Lower lobe of right lung (tissue), 2 donors: ENCODE results near the gene KRTAP10-4. TPM values are rescaled to one million over a fixed set of nuclear protein-coding genes. Genes with fewer than 3 reads are reported as not detected.

ENCODE experiments used
- ATAC-seq, 2 donors: fragments of 200-7000 bp; cut with Tn5 transposase; one replicate each; pipeline ENCODE4 v1.9.1; 2020 to 2022; ENCODE audit warnings: mild to moderate bottlenecking in 2 of 2, moderate library complexity in 2 of 2
- DNase-seq: peaks from one replicate; pipeline ENCODE4 v3.0.0-alpha.2; 2020
- H3K27ac ChIP-seq: fragments of 200-600 bp; one replicate; pipeline ENCODE4 v1.8.0; 2022
- H3K27me3 ChIP-seq: fragments of 200-600 bp; one replicate; pipeline ENCODE4 v1.8.0; 2022; ENCODE audit warnings: low read depth
- H3K36me3 ChIP-seq: fragments of 200-600 bp; one replicate; pipeline ENCODE4 v1.8.0; 2022; ENCODE audit warnings: mild to moderate bottlenecking
- H3K4me1 ChIP-seq: fragments of 200-600 bp; one replicate; pipeline ENCODE4 v1.8.0; 2022
- H3K4me3 ChIP-seq: fragments of 200-600 bp; one replicate; pipeline ENCODE4 v1.8.0; 2022; ENCODE audit warnings: mild to moderate bottlenecking
- H3K9me3 ChIP-seq: fragments of 200-600 bp; one replicate; pipeline ENCODE4 v1.8.0; 2022
- intact Hi-C: fragments of 100-400 bp; cut with DNase I; formaldehyde crosslinking; loops from one replicate; pipeline ENCODE4 v1.11.0; 2022
- total RNA-seq: library from RNA; stranded (reverse); fragmentation: NEBNext Ultra II Directional; extraction: Animal tissue kit (Norgen Biotek cat#: 25700); gene quantifications from one replicate; pipeline ENCODE4 v1.2.1, GENCODE V29; 2021
- TF ChIP-seq, protein P1 (sequence below): fragments of 200-600 bp; IDR thresholded peaks from one replicate; pipeline ENCODE4 v1.8.0; 2022; ENCODE audit warnings: antibody characterized with exemption, mild to moderate bottlenecking
- donor health status: DM: no; HTN: yes; CAD: no; lungs with severe emphysema.

Gene KRTAP10-4
- total RNA-seq, 1 donor from 2014 or later: not detected

DNA sequence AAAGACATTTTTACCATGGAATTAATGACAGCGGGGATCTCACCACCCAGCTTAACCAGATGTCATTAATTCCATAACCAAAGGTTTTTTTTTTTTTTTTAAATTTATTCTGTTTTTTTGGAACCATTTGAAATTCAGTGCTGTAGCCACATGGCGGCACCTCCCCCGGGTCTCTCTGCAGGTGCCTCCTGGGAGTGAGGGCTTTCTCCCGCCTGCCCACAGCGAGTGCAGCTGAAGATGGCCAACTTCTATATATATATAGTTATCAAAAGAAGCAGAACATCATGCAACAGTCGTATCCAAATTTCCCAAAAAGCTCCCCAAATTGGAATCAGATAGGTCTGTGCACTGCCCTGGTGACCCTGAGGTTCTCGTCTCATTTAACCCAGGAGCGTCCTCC is 41.9 kb downstream of the KRTAP10-4 start:
- intact Hi-C loops: no loop called here
- H3K9me3 ChIP-seq: peaks cover 10% of the 10 kb centered on the region
- ATAC-seq (no peak), DNase-seq (no peak)
- H3K4me1 ChIP-seq: no peaks in the 10 kb centered on the region
- H3K27ac ChIP-seq: no peak overlapping the region
- no peak overlapping the region for H3K4me3 ChIP-seq
- no peaks in the 10 kb centered on the region for H3K27me3 ChIP-seq
- TF ChIP-seq, protein P1, sequence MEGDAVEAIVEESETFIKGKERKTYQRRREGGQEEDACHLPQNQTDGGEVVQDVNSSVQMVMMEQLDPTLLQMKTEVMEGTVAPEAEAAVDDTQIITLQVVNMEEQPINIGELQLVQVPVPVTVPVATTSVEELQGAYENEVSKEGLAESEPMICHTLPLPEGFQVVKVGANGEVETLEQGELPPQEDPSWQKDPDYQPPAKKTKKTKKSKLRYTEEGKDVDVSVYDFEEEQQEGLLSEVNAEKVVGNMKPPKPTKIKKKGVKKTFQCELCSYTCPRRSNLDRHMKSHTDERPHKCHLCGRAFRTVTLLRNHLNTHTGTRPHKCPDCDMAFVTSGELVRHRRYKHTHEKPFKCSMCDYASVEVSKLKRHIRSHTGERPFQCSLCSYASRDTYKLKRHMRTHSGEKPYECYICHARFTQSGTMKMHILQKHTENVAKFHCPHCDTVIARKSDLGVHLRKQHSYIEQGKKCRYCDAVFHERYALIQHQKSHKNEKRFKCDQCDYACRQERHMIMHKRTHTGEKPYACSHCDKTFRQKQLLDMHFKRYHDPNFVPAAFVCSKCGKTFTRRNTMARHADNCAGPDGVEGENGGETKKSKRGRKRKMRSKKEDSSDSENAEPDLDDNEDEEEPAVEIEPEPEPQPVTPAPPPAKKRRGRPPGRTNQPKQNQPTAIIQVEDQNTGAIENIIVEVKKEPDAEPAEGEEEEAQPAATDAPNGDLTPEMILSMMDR: no peak
- no peaks in the 10 kb centered on the region for H3K36me3 ChIP-seq

DNA sequence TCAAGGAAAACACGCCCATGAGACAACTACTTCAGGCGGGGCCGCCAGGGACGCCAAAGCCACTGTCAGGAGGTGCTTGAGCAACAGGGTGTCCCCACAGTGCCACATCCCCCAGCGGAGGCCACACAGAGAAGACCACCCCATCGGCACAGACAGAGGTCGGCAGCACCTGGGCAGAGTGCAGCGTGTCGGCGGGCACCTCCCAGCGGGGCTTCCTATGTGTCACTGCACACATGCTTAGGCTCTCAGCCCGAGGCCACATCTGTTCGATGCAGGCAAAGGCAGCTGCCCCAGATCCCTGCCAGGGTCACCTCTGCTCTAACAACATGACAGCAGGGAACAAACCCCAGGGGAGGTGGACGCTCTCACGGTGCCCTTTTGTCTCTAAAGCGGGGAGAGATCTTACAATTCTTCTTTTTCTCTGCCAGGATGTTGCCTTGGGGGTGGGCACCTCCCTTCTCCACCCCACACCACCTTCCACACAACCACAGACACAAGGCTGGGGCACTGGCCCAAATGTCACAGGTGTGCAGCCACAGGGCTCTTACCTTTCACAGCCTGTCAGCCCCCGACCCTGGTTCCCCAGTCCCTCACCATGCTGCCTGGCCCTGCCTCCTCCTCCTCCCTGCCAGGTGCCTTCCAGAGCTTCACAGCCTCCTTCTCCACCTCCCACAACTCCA is 42.5 kb downstream of the KRTAP10-4 start:
- Histone ChIP-seq H3K4me3 (no peak overlapping the region), H3K4me1 (no peaks in the 10 kb centered on the region), H3K9me3 (peaks cover 8% of the 10 kb centered on the region), H3K36me3 (no peaks in the 10 kb centered on the region), H3K27me3 (no peaks in the 10 kb centered on the region), H3K27ac (no peak overlapping the region)
- ATAC-seq (no peak), DNase-seq (no peak)
- TF ChIP-seq, protein P1: no peak
- intact Hi-C loops: no loop called here

DNA sequence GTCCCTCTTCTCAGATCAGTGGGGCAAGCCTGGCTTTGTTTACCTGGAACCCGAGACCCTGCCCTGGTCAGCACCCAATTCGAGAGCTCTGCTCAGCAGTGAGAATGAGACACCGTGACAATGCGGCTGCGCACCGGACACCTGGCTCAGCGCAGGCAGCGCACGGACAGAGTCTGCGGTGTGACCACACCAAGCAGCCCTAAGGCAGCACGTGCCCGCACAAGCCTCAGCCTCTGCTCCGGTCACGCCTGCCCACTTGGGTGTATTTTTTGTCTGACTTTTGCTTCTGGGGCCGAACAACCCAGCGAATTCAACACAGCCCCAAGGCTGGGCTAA is 43.0 kb downstream of the KRTAP10-4 start:
- ATAC-seq: no peak
- Histone ChIP-seq H3K9me3 (peaks cover 7% of the 10 kb centered on the region), H3K27me3 (no peaks in the 10 kb centered on the region), H3K36me3 (no peaks in the 10 kb centered on the region), H3K4me3 (no peak overlapping the region), H3K27ac (no peak overlapping the region), H3K4me1 (no peaks in the 10 kb centered on the region)
- no peak for DNase-seq
- intact Hi-C loops: no loop called here
- TF ChIP-seq, protein P1: no peak

DNA sequence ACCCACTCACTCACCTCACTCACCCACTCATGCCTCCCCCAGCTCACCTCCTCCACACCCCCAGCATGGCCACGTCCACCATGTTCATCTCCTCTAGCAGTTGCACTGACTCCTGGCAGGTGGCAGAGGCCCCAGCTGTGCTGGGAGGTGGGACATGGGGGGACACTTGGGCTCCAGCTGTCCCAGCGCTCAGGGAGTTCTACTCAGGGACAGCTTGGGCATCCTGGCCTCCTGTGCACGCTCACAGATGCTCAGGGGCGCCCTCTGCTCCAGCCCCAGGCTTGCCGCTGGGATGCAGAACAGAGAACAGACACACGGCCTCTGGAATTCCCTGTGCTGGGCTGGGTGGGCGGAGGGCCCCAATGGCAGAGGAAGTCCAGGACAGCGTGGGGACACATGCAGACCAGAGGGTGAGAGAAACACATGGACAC is 43.6 kb downstream of the KRTAP10-4 start:
- H3K36me3 ChIP-seq: no peaks in the 10 kb centered on the region
- ATAC-seq: no peak
- intact Hi-C loops: no loop called here
- no peaks in the 10 kb centered on the region for H3K27me3 ChIP-seq
- no peaks in the 10 kb centered on the region for H3K4me1 ChIP-seq
- no peak overlapping the region for H3K4me3 ChIP-seq
- peaks cover 4% of the 10 kb centered on the region for H3K9me3 ChIP-seq
- no peak for DNase-seq
- no peak overlapping the region for H3K27ac ChIP-seq
- TF ChIP-seq, protein P1: no peak

DNA sequence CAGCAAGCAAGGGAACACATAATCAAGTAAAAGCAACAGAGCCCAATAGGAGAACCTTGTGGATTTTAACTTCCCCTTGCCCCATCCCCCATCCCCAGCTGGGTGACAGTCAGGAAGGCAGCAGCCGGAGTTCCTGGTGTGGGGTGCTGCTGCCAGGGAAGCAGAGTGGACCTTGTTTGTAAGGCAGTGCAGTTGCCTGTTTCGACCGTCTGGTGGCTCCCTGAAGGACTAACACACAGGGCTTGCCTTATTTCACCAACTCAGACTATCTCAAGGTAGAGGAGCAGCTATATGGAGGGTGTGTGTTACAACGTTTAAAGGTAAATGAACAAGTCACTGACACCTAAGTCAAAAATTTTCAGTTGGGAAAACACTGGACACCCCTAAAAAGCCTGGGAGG is 45.0 kb downstream of the KRTAP10-4 start:
- ATAC-seq: peak; percentile 54 to 71
- Histone ChIP-seq H3K36me3 (no peaks in the 10 kb centered on the region), H3K4me3 (no peak overlapping the region), H3K9me3 (peaks cover 11% of the 10 kb centered on the region), H3K27ac (no peak overlapping the region), H3K4me1 (no peaks in the 10 kb centered on the region), H3K27me3 (no peaks in the 10 kb centered on the region)
- TF ChIP-seq, protein P1: peak; percentile 27
- DNase-seq: peak; percentile 53
- intact Hi-C loops: no loop called here
